Liver (tissue), 3 donors: ENCODE data around the gene KHDRBS2.
A peak's percentile ranks its signal among the peaks of the same experiment; 100 is the strongest.

ENCODE experiments used
- ATF3 ChIP-seq: IDR thresholded peaks from 2 replicates; pipeline ENCODE4 v1.6.1; 2016; ENCODE audit warnings: antibody characterized with exemption
- GABPA ChIP-seq, 2 donors: IDR thresholded peaks in 1 of 2; conservative IDR thresholded peaks in 1 of 2; 2 replicates each; pipeline ENCODE4 v1.6.1; 2016; ENCODE audit warnings: antibody characterized with exemption in 2 of 2, mild to moderate bottlenecking in 1 of 2, moderate library complexity in 1 of 2
- HNF4A ChIP-seq, 2 donors: conservative IDR thresholded peaks; 2 replicates each; pipeline ENCODE4 v1.6.1; 2016; ENCODE audit warnings: antibody characterized with exemption in 2 of 2, mild to moderate bottlenecking in 2 of 2
- MAX ChIP-seq: IDR thresholded peaks from 2 replicates; pipeline ENCODE4 v1.6.1; 2016; ENCODE audit warnings: antibody characterized with exemption
- RAD21 ChIP-seq, 2 donors: IDR thresholded peaks; 2 replicates each; pipeline ENCODE4 v1.6.1; 2016; ENCODE audit warnings: antibody characterized with exemption in 2 of 2, mild to moderate bottlenecking in 2 of 2
- REST ChIP-seq: IDR thresholded peaks from 2 replicates; pipeline ENCODE4 v1.6.1; 2016; ENCODE audit warnings: antibody characterized with exemption, mild to moderate bottlenecking
- RXRA ChIP-seq, 2 donors: IDR thresholded peaks; 2 replicates each; pipeline ENCODE4 v1.6.1; 2017 to 2018; ENCODE audit warnings: antibody characterized with exemption in 2 of 2, mild to moderate bottlenecking in 1 of 2
- SP1 ChIP-seq: IDR thresholded peaks from 2 replicates; pipeline ENCODE4 v1.6.1; 2018; ENCODE audit warnings: antibody characterized with exemption, mild to moderate bottlenecking
- TAF1 ChIP-seq: conservative IDR thresholded peaks from 2 replicates; pipeline ENCODE4 v1.6.1; 2016; ENCODE audit warnings: antibody characterized with exemption, mild to moderate bottlenecking
- TF ChIP-seq, protein P1 (sequence below): fragments of 150-350 bp; IDR thresholded peaks from 2 replicates; pipeline ENCODE4 v1.5.1; 2017; ENCODE audit warnings: improper control_type of control experiment, low read depth, low read length; ENCODE audit not compliant: missing input control
- TF ChIP-seq, protein P2 (sequence below): IDR thresholded peaks from 2 replicates; pipeline ENCODE4 v1.6.1; 2016; ENCODE audit warnings: antibody characterized with exemption
- donor health status: healthy.
- donor health status: healthy.

DNA sequence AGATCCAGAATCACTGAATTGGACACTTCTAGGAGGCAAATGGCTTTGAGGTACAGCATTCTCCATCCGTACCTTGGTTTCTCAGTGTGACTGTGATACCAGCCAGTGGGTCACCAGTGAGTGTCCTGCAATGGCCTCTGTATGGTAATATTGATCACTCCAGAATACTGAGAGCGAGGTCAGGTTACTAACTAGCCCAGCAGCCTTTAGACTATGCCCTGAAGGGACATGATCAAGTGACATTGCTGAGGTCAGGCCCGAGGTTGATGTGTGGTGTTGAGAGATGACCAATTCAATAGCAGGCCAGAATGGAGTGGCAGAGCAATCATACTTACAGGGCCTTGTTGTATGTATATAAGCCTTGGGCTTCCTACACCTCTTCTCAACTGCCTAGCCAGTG is 476.0 kb downstream of the KHDRBS2 start:
- TF ChIP-seq, protein P1, sequence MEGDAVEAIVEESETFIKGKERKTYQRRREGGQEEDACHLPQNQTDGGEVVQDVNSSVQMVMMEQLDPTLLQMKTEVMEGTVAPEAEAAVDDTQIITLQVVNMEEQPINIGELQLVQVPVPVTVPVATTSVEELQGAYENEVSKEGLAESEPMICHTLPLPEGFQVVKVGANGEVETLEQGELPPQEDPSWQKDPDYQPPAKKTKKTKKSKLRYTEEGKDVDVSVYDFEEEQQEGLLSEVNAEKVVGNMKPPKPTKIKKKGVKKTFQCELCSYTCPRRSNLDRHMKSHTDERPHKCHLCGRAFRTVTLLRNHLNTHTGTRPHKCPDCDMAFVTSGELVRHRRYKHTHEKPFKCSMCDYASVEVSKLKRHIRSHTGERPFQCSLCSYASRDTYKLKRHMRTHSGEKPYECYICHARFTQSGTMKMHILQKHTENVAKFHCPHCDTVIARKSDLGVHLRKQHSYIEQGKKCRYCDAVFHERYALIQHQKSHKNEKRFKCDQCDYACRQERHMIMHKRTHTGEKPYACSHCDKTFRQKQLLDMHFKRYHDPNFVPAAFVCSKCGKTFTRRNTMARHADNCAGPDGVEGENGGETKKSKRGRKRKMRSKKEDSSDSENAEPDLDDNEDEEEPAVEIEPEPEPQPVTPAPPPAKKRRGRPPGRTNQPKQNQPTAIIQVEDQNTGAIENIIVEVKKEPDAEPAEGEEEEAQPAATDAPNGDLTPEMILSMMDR: no peak
- TF ChIP-seq ATF3: no peak
- TF ChIP-seq RXRA (IDR thresholded peaks at IDR 0.05): peak in 1 of 2 donors; percentile 42
- TF ChIP-seq SP1: no peak
- TF ChIP-seq GABPA (IDR thresholded peaks at IDR 0.05 in 1 of 2, conservative IDR thresholded peaks at IDR 0.05 in 1 of 2): no peak
- TF ChIP-seq REST: no peak
- TF ChIP-seq MAX: no peak
- TF ChIP-seq TAF1: no peak
- TF ChIP-seq RAD21 (IDR thresholded peaks at IDR 0.05): no peak
- peak; percentile 31 to 63 for TF ChIP-seq HNF4A (conservative IDR thresholded peaks at IDR 0.05)
- TF ChIP-seq, protein P2, sequence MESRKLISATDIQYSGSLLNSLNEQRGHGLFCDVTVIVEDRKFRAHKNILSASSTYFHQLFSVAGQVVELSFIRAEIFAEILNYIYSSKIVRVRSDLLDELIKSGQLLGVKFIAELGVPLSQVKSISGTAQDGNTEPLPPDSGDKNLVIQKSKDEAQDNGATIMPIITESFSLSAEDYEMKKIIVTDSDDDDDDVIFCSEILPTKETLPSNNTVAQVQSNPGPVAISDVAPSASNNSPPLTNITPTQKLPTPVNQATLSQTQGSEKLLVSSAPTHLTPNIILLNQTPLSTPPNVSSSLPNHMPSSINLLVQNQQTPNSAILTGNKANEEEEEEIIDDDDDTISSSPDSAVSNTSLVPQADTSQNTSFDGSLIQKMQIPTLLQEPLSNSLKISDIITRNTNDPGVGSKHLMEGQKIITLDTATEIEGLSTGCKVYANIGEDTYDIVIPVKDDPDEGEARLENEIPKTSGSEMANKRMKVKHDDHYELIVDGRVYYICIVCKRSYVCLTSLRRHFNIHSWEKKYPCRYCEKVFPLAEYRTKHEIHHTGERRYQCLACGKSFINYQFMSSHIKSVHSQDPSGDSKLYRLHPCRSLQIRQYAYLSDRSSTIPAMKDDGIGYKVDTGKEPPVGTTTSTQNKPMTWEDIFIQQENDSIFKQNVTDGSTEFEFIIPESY: no peak
